Neural cell (in vitro differentiated cells): Measurements from ENCODE around the gene C1QTNF3. TPM values are rescaled to one million over a fixed set of nuclear protein-coding genes. Genes with fewer than 3 reads are reported as not detected.
A peak's percentile ranks its signal among the peaks of the same experiment; 100 is the strongest.

Source experiments
- H2AFZ ChIP-seq: fragments of 200-600, 300-800 bp; sonication (generic), shearing (Covaris generic); 2 replicates; pipeline ENCODE4 v1.6.0; 2014; ENCODE audit warnings: low read depth, mild to moderate bottlenecking, antibody characterized with exemption, low read length, moderate library complexity
- H3F3A ChIP-seq: fragments of 200-600 bp; shearing (Covaris generic); 2 replicates; pipeline ENCODE4 v1.6.1; 2016; ENCODE audit warnings: mild to moderate bottlenecking, moderate library complexity, mixed read lengths, antibody characterized with exemption, low read length; ENCODE audit not compliant: insufficient read depth, poor library complexity, severe bottlenecking
- H3K27ac ChIP-seq: fragments of 200-600, 300-800 bp; sonication (generic), shearing (Covaris generic); 2 replicates; pipeline ENCODE4 v1.5.1; 2014; ENCODE audit warnings: mild to moderate bottlenecking, low read length, moderate library complexity
- H3K27me3 ChIP-seq: fragments of 300-800, 200-600 bp; sonication (generic), shearing (Covaris generic); 2 replicates; pipeline ENCODE4 v1.6.0; 2014; ENCODE audit warnings: mild to moderate bottlenecking, low read depth, low read length, moderate library complexity; ENCODE audit not compliant: insufficient read depth
- H3K36me3 ChIP-seq: fragments of 300-800, 200-600 bp; sonication (generic), shearing (Covaris generic); 2 replicates; pipeline ENCODE4 v1.5.1; 2014; ENCODE audit warnings: mild to moderate bottlenecking, antibody characterized with exemption, low read length, moderate library complexity; ENCODE audit not compliant: insufficient read depth
- H3K4me2 ChIP-seq: fragments of 300-800, 200-600 bp; sonication (generic), shearing (Covaris generic); 2 replicates; pipeline ENCODE4 v1.6.0; 2014; ENCODE audit warnings: mild to moderate bottlenecking, low read length
- H3K4me3 ChIP-seq: fragments of 300-800, 200-600 bp; sonication (generic), shearing (Covaris generic); 2 replicates; pipeline ENCODE4 v1.5.1; 2014; ENCODE audit warnings: mild to moderate bottlenecking, low read length, moderate library complexity
- H3K79me2 ChIP-seq: fragments of 200-600 bp; shearing (Covaris generic); replicated peaks from 2 replicates; pipeline ENCODE4 v1.6.0; 2014; ENCODE audit warnings: mild to moderate bottlenecking, low read length, moderate library complexity; ENCODE audit not compliant: insufficient read depth
- H3K9ac ChIP-seq: fragments of 300-800, 200-600 bp; sonication (generic), shearing (Covaris generic); 2 replicates; pipeline ENCODE4 v1.6.1; 2016; ENCODE audit warnings: mild to moderate bottlenecking, low read length, mixed read lengths
- H3K9me2 ChIP-seq: fragments of 200-600 bp; shearing (Covaris generic); 2 replicates; pipeline ENCODE4 v1.6.1; 2016; ENCODE audit warnings: mild to moderate bottlenecking, low read length, mixed read lengths; ENCODE audit not compliant: insufficient read depth
- H3K9me3 ChIP-seq: fragments of 200-600, 300-800 bp; sonication (generic), shearing (Covaris generic); 2 replicates; pipeline ENCODE4 v1.6.1; 2016; ENCODE audit warnings: mild to moderate bottlenecking, mixed run types, low read length, moderate library complexity, mixed read lengths
- H4K20me1 ChIP-seq: fragments of 200-600 bp; shearing (Covaris generic); 2 replicates; pipeline ENCODE4 v1.6.1; 2016; ENCODE audit warnings: mild to moderate bottlenecking, mixed run types; ENCODE audit not compliant: insufficient read depth
- EP300 ChIP-seq: fragments of 450-650 bp; conservative IDR thresholded peaks from 2 replicates; pipeline ENCODE4 v1.6.1; 2014; ENCODE audit warnings: antibody characterized with exemption, mild to moderate bottlenecking, moderate library complexity; ENCODE audit not compliant: poor library complexity, severe bottlenecking
- EZH2 ChIP-seq: fragments of 200-600, 300-800 bp; shearing (Covaris generic), sonication (generic); IDR thresholded peaks from 2 replicates; pipeline ENCODE4 v1.6.1; 2014; ENCODE audit warnings: antibody characterized with exemption, low read length, borderline replicate concordance, mild to moderate bottlenecking; ENCODE audit not compliant: insufficient read depth, poor library complexity, severe bottlenecking
- MXI1 ChIP-seq: fragments of 450-650 bp; conservative IDR thresholded peaks from 2 replicates; pipeline ENCODE4 v1.6.1; 2014; ENCODE audit warnings: antibody characterized with exemption, mild to moderate bottlenecking; ENCODE audit not compliant: poor library complexity, severe bottlenecking
- POLR2AphosphoS5 ChIP-seq: IDR thresholded peaks from 2 replicates; pipeline ENCODE4 v1.6.1; 2012
- RAD21 ChIP-seq: fragments of 450-650 bp; conservative IDR thresholded peaks from 2 replicates; pipeline ENCODE4 v1.6.1; 2014; ENCODE audit warnings: antibody characterized with exemption, mild to moderate bottlenecking, moderate library complexity
- SMC3 ChIP-seq: fragments of 450-650 bp; conservative IDR thresholded peaks from 2 replicates; pipeline ENCODE4 v1.6.1; 2014; ENCODE audit warnings: antibody characterized with exemption, mild to moderate bottlenecking, moderate library complexity; ENCODE audit not compliant: poor library complexity
- TAF1 ChIP-seq: IDR thresholded peaks from 2 replicates; pipeline ENCODE4 v1.6.1; 2012; ENCODE audit warnings: low read depth
- polyA plus RNA-seq: library from polyadenylated mRNA; depleted of rRNA; stranded (reverse); fragments of >200 nt; gene quantifications from 2 replicates; pipeline ENCODE4 v1.2.3, GENCODE V29; 2014
- TF ChIP-seq, protein P1 (sequence below): IDR thresholded peaks from 2 replicates; pipeline ENCODE4 v1.6.1; 2012; ENCODE audit warnings: borderline replicate concordance
- TF ChIP-seq, protein P2 (sequence below): fragments of 450-650 bp; IDR thresholded peaks from 2 replicates; pipeline ENCODE4 v1.5.1; 2014; ENCODE audit warnings: antibody characterized with exemption, mild to moderate bottlenecking, moderate library complexity; ENCODE audit not compliant: poor library complexity, severe bottlenecking

C1QTNF3 gene
- polyA plus RNA-seq, 1 donor from 2014 or later, result 33.1 TPM

DNA sequence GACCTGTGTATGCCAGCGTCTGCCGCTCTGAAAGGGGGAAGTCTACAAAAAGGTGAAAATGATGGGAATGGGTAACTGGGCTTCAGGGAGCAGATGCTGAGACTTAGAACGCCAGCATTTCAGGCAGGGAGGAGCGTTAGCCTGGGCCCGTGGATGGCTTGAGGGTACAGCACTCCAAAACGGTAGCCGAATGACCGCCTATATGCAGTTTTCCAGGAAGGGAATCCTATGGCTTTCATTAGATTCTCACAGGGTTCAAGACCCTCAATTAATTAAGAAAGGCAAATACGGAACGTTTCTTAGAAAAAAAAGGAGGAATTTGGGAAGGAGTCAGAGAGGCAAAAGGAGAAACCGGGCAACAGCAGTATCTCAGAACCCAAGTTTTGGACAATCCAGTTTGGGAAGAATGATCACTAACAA, 35.8 kb downstream of the C1QTNF3 start:
- no peaks in the 10 kb centered on the region for H3K9me3 ChIP-seq
- H4K20me1 ChIP-seq, result no peaks in the 10 kb centered on the region
- no peaks in the 10 kb centered on the region for H3K27me3 ChIP-seq
- H3K4me2 ChIP-seq, result peak overlapping the region; percentile 84
- H3K27ac ChIP-seq, result peak overlapping the region; percentile 96
- no peak for TF ChIP-seq TAF1
- peak; percentile 5 for TF ChIP-seq RAD21
- H3K9ac ChIP-seq, result peak overlapping the region; percentile 84
- H3K4me3 ChIP-seq, result peak overlapping the region; percentile 89
- H3K9me2 ChIP-seq, result no peaks in the 10 kb centered on the region
- H3F3A ChIP-seq, result peaks cover 11% of the 10 kb centered on the region
- H3K79me2 ChIP-seq, result peaks cover 4% of the 10 kb centered on the region
- H3K36me3 ChIP-seq, result no peaks in the 10 kb centered on the region
- H2AFZ ChIP-seq, result peak overlapping the region; percentile 88

DNA sequence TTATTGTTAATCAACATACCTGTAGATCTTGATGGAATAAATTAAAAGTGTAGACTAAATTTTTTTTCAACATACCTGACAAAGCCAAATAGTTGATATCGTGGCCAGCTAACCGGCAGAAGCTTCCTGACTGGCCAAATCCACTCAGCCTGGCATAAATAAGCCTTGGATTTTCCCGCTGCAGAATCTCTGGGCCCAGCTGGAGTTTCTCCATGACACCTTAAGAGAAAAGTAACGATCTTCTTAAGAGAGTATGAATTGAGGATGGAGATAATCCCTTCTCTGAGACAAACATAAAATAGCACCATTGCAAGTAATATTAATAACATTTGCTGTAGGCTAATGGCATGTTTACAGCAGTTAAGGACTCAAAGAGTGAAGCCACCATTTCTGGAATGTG, 37.3 kb downstream of the C1QTNF3 start:
- H4K20me1 ChIP-seq, result no peaks in the 10 kb centered on the region
- TF ChIP-seq EZH2, result no peak
- no peak for TF ChIP-seq RAD21
- no peak for TF ChIP-seq EP300
- TF ChIP-seq, protein P1, sequence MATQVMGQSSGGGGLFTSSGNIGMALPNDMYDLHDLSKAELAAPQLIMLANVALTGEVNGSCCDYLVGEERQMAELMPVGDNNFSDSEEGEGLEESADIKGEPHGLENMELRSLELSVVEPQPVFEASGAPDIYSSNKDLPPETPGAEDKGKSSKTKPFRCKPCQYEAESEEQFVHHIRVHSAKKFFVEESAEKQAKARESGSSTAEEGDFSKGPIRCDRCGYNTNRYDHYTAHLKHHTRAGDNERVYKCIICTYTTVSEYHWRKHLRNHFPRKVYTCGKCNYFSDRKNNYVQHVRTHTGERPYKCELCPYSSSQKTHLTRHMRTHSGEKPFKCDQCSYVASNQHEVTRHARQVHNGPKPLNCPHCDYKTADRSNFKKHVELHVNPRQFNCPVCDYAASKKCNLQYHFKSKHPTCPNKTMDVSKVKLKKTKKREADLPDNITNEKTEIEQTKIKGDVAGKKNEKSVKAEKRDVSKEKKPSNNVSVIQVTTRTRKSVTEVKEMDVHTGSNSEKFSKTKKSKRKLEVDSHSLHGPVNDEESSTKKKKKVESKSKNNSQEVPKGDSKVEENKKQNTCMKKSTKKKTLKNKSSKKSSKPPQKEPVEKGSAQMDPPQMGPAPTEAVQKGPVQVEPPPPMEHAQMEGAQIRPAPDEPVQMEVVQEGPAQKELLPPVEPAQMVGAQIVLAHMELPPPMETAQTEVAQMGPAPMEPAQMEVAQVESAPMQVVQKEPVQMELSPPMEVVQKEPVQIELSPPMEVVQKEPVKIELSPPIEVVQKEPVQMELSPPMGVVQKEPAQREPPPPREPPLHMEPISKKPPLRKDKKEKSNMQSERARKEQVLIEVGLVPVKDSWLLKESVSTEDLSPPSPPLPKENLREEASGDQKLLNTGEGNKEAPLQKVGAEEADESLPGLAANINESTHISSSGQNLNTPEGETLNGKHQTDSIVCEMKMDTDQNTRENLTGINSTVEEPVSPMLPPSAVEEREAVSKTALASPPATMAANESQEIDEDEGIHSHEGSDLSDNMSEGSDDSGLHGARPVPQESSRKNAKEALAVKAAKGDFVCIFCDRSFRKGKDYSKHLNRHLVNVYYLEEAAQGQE, result no peak
- no peak for TF ChIP-seq TAF1
- TF ChIP-seq, protein P2, sequence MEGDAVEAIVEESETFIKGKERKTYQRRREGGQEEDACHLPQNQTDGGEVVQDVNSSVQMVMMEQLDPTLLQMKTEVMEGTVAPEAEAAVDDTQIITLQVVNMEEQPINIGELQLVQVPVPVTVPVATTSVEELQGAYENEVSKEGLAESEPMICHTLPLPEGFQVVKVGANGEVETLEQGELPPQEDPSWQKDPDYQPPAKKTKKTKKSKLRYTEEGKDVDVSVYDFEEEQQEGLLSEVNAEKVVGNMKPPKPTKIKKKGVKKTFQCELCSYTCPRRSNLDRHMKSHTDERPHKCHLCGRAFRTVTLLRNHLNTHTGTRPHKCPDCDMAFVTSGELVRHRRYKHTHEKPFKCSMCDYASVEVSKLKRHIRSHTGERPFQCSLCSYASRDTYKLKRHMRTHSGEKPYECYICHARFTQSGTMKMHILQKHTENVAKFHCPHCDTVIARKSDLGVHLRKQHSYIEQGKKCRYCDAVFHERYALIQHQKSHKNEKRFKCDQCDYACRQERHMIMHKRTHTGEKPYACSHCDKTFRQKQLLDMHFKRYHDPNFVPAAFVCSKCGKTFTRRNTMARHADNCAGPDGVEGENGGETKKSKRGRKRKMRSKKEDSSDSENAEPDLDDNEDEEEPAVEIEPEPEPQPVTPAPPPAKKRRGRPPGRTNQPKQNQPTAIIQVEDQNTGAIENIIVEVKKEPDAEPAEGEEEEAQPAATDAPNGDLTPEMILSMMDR, result no peak
- TF ChIP-seq POLR2AphosphoS5, result no peak
- TF ChIP-seq MXI1, result no peak
- no peak for TF ChIP-seq SMC3
- no peak overlapping the region for H3K27ac ChIP-seq
- no peak overlapping the region for H2AFZ ChIP-seq
- H3F3A ChIP-seq, result peaks cover 11% of the 10 kb centered on the region
- no peaks in the 10 kb centered on the region for H3K9me2 ChIP-seq
- no peaks in the 10 kb centered on the region for H3K36me3 ChIP-seq
- H3K9me3 ChIP-seq, result no peaks in the 10 kb centered on the region
- H3K9ac ChIP-seq, result no peak overlapping the region
- peaks cover 4% of the 10 kb centered on the region for H3K79me2 ChIP-seq
- H3K4me3 ChIP-seq, result peak overlapping the region; percentile 89
- no peak overlapping the region for H3K4me2 ChIP-seq
- H3K27me3 ChIP-seq, result no peaks in the 10 kb centered on the region

DNA sequence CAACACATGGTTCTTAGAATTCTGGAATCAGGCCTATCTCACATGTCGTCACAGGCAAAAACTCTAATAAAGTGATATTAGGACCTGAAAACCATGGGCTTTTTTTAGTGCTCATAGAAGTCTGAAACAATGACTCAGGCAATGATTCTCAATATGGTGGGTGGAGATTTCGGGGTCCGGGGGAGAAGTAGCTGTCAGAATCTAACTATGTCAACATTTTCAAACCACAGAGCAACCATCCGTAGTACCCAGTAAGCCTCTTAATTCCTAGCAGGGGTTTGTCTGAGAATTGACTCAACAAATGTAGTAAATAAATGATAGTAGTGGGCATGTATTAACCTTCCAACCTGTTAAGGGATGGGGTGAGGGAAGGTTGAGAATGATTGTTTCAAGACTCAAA, 37.8 kb downstream of the C1QTNF3 start:
- no peaks in the 10 kb centered on the region for H3K27me3 ChIP-seq
- no peak overlapping the region for H3K4me3 ChIP-seq
- H3K4me2 ChIP-seq, result no peak overlapping the region
- no peak overlapping the region for H3K27ac ChIP-seq
- H3K9ac ChIP-seq, result no peak overlapping the region
- peaks cover 4% of the 10 kb centered on the region for H3K79me2 ChIP-seq
- H4K20me1 ChIP-seq, result no peaks in the 10 kb centered on the region
- H3K36me3 ChIP-seq, result no peaks in the 10 kb centered on the region
- H3F3A ChIP-seq, result peaks cover 11% of the 10 kb centered on the region
- no peaks in the 10 kb centered on the region for H3K9me3 ChIP-seq
- TF ChIP-seq, protein P1, result no peak
- TF ChIP-seq EZH2 (no peak), TAF1 (no peak), RAD21 (no peak), SMC3 (no peak), POLR2AphosphoS5 (no peak), EP300 (no peak), MXI1 (no peak)
- TF ChIP-seq, protein P2, result no peak
- H2AFZ ChIP-seq, result no peak overlapping the region
- H3K9me2 ChIP-seq, result no peaks in the 10 kb centered on the region
